GM10248 (cell line): ENCODE measurements around the gene C2CD3.

Experiments used
- CTCF ChIA-PET: fragments of 300-600 bp; sonication (Branson Sonifier 250); formaldehyde crosslinking; extraction: SDS; loops from one replicate; lab custom pipeline; 2021; ENCODE audit warnings: antibody characterized with exemption; lab: Yijun Ruan, JAX
- POLR2A ChIA-PET: fragments of 350-650 bp; sonication (Branson Sonifier 250); formaldehyde crosslinking; extraction: SDS; loops from one replicate; lab custom pipeline; 2020; ENCODE audit warnings: antibody characterized with exemption; lab: Yijun Ruan, JAX
- DNase-seq: peaks from one replicate; pipeline ENCODE4 v3.0.0; 2012; ENCODE audit errors: extremely low spot score
- CTCF ChIP-seq: IDR thresholded peaks from 2 replicates; pipeline ENCODE4 v1.5.1; 2012; ENCODE audit warnings: mild to moderate bottlenecking, low read depth; ENCODE audit errors: extremely low read depth, missing control alignments, control extremely low read depth

The C2CD3 gene

GRCh38 chr11:74012074-74012809 is 158.6 kb downstream of the C2CD3 start:
- no peak for TF ChIP-seq CTCF
- ChIA-PET CTCF (interaction anchor here (1.1 to 1.5 kb wide), 3 partner anchors 8 to 19 kb away, joined by 3 to 5 read pairs (median 4); no protein-coding TSS in a partner anchor), POLR2A (interaction anchor here (0.6 to 0.9 kb wide), 4 partner anchors 10 to 30 kb away, joined by 3 to 4 read pairs (median 4); partner anchors contain the start of gene UCP2)
- no peak for DNase-seq

- POLR2A ChIA-PET: interaction anchor here (0.6 to 0.9 kb wide), 4 partner anchors 10 to 29 kb away, joined by 3 to 4 read pairs (median 4); partner anchors contain the start of gene UCP2
- no peak for TF ChIP-seq CTCF
- CTCF ChIA-PET: interaction anchor here (1.1 to 1.5 kb wide), 3 partner anchors 9 to 18 kb away, joined by 3 to 5 read pairs (median 4); no protein-coding TSS in a partner anchor
- DNase-seq: peak; percentile 63
Measured at GRCh38 chr11:74011360-74012073, 159.3 kb downstream of the C2CD3 start.

- DNase-seq: no peak
- TF ChIP-seq CTCF: no peak
- ChIA-PET CTCF (interaction anchor here (0.6 to 1.5 kb wide), 7 partner anchors 8 to 19 kb away, joined by 3 to 7 read pairs (median 4); no protein-coding TSS in a partner anchor), POLR2A (interaction anchor here (0.9 kb wide), 1 partner anchor 160 kb away, joined by 3 read pairs; the partner anchor contains the start of genes C2CD3 and PPME1)
Measured at GRCh38 chr11:74010306-74011300, 160.2 kb downstream of the C2CD3 start.

GRCh38 chr11:74009675-74010305 is 161.0 kb downstream of the C2CD3 start:
- CTCF ChIA-PET: interaction anchor here (0.6 to 1.5 kb wide), 6 partner anchors 8 to 37 kb away, joined by 3 to 7 read pairs (median 3); no protein-coding TSS in a partner anchor
- DNase-seq: no peak
- TF ChIP-seq CTCF: no peak
- POLR2A ChIA-PET: interaction anchor here (1.5 kb wide), 1 partner anchor 11 kb away, joined by 3 read pairs; no protein-coding TSS in a partner anchor

GRCh38 chr11:74009230-74009547 is 161.6 kb downstream of the C2CD3 start:
- ChIA-PET POLR2A (interaction anchor here (1.5 kb wide), 1 partner anchor 11 kb away, joined by 3 read pairs; no protein-coding TSS in a partner anchor), CTCF (interaction anchor here (1.0 to 1.3 kb wide), 2 partner anchors 12 to 38 kb away, joined by 3 to 4 read pairs; no protein-coding TSS in a partner anchor)
- no peak for TF ChIP-seq CTCF
- DNase-seq: no peak
